Measurements from ENCODE around the gene COPA. TPM values are rescaled to one million over a fixed set of nuclear protein-coding genes. Genes with fewer than 3 reads are reported as not detected.

The COPA gene
- total and polyA plus RNA-seq, 3 experiments from 2014 or later = 121 to 139 (median 129) TPM

GRCh38 chr1:160361199-160361598 is 18.1 kb upstream of the COPA start:
- no peaks in the 10 kb centered on the region for H3K9me3 ChIP-seq (ENCODE audit: low read length)
- Mint-ChIP-seq H3K9me3 (no peaks in the 10 kb centered on the region), H3K4me1 (peaks cover 0 to 6% (median 0%) of the 10 kb centered on the region in 3 donors), H3K36me3 (peaks cover 3 to 42% (median 14%) of the 10 kb centered on the region in 3 donors), H3K27ac (peak overlapping the region in 3 of 8 donors; percentile 22 to 82 (median 36)), H3K4me3 (no peak overlapping the region), H3K27me3 (no peaks in the 10 kb centered on the region)
- H3K4me1 ChIP-seq (ENCODE audit: insufficient read depth, low read length) = no peaks in the 10 kb centered on the region
- H3K4me3 ChIP-seq (ENCODE audit: low read length) = no peak overlapping the region
- CTCF ChIA-PET = no interaction called here
- H3K27ac ChIP-seq (ENCODE audit: low read depth, low read length) = no peak overlapping the region
- peaks cover 7% of the 10 kb centered on the region for H3K36me3 ChIP-seq (ENCODE audit: insufficient read depth, low read length)
- DNase-seq = no peak
- no peaks in the 10 kb centered on the region for H3K27me3 ChIP-seq (ENCODE audit: insufficient read depth, low read length, poor library complexity, severe bottlenecking)
- POLR2A ChIA-PET = no interaction called here

- no peak for DNase-seq
- no peaks in the 10 kb centered on the region for H3K27me3 ChIP-seq (ENCODE audit: insufficient read depth, low read length, poor library complexity, severe bottlenecking)
- peaks cover 17% of the 10 kb centered on the region for H3K36me3 ChIP-seq (ENCODE audit: insufficient read depth, low read length)
- no peaks in the 10 kb centered on the region for H3K27me3 Mint-ChIP-seq
- peaks cover 0 to 6% (median 0%) of the 10 kb centered on the region in 3 donors for H3K4me1 Mint-ChIP-seq
- H3K36me3 Mint-ChIP-seq = peaks cover 3 to 51% (median 18%) of the 10 kb centered on the region in 3 donors
- peak overlapping the region in 1 of 8 donors; percentile 9 for H3K27ac Mint-ChIP-seq
- no peaks in the 10 kb centered on the region for H3K9me3 ChIP-seq (ENCODE audit: low read length)
- no peaks in the 10 kb centered on the region for H3K9me3 Mint-ChIP-seq
- ChIA-PET POLR2A (no interaction called here), CTCF (no interaction called here)
- no peaks in the 10 kb centered on the region for H3K4me1 ChIP-seq (ENCODE audit: insufficient read depth, low read length)
- H3K4me3 ChIP-seq (ENCODE audit: low read length) = no peak overlapping the region
- H3K27ac ChIP-seq (ENCODE audit: low read depth, low read length) = no peak overlapping the region
- H3K4me3 Mint-ChIP-seq = no peak overlapping the region
Measured at GRCh38 chr1:160360227-160360695, 17.2 kb upstream of the COPA start.

GRCh38 chr1:160359559-160360226 is 16.6 kb upstream of the COPA start:
- CTCF ChIA-PET = no interaction called here
- no peaks in the 10 kb centered on the region for H3K9me3 ChIP-seq (ENCODE audit: low read length)
- Mint-ChIP-seq H3K4me3 (no peak overlapping the region), H3K4me1 (peaks cover 0 to 6% (median 0%) of the 10 kb centered on the region in 3 donors), H3K27me3 (no peaks in the 10 kb centered on the region), H3K9me3 (no peaks in the 10 kb centered on the region), H3K27ac (no peak overlapping the region), H3K36me3 (peaks cover 3 to 57% (median 20%) of the 10 kb centered on the region in 3 donors)
- no peak overlapping the region for H3K27ac ChIP-seq (ENCODE audit: low read depth, low read length)
- peaks cover 22% of the 10 kb centered on the region for H3K36me3 ChIP-seq (ENCODE audit: insufficient read depth, low read length)
- H3K4me1 ChIP-seq (ENCODE audit: insufficient read depth, low read length) = no peaks in the 10 kb centered on the region
- POLR2A ChIA-PET = no interaction called here
- no peaks in the 10 kb centered on the region for H3K27me3 ChIP-seq (ENCODE audit: insufficient read depth, low read length, poor library complexity, severe bottlenecking)
- no peak overlapping the region for H3K4me3 ChIP-seq (ENCODE audit: low read length)
- DNase-seq = no peak

GRCh38 chr1:160358073-160358472 is 15.0 kb upstream of the COPA start:
- POLR2A ChIA-PET = no interaction called here

GRCh38 chr1:160357286-160358002 is 14.4 kb upstream of the COPA start:
- ChIA-PET CTCF (interaction anchor here (0.8 to 1.2 kb wide), 2 partner anchors 9 to 21 kb away, joined by 3 read pairs; no protein-coding TSS in a partner anchor), POLR2A (no interaction called here)
- H3K27ac ChIP-seq (ENCODE audit: low read depth, low read length) = no peak overlapping the region
- H3K9me3 ChIP-seq (ENCODE audit: low read length) = no peaks in the 10 kb centered on the region
- no peak for DNase-seq
- Mint-ChIP-seq H3K27me3 (no peaks in the 10 kb centered on the region), H3K9me3 (no peaks in the 10 kb centered on the region), H3K36me3 (peaks cover 6 to 79% (median 32%) of the 10 kb centered on the region in 3 donors), H3K4me3 (no peak overlapping the region), H3K27ac (no peak overlapping the region), H3K4me1 (no peaks in the 10 kb centered on the region)
- H3K4me1 ChIP-seq (ENCODE audit: insufficient read depth, low read length) = no peaks in the 10 kb centered on the region
- H3K4me3 ChIP-seq (ENCODE audit: low read length) = no peak overlapping the region
- H3K36me3 ChIP-seq (ENCODE audit: insufficient read depth, low read length) = peaks cover 45% of the 10 kb centered on the region
- H3K27me3 ChIP-seq (ENCODE audit: insufficient read depth, low read length, poor library complexity, severe bottlenecking) = no peaks in the 10 kb centered on the region

More at GRCh38 chr1:160358073-160358472, 15.0 kb upstream of the COPA start:
- H3K4me3 ChIP-seq (ENCODE audit: low read length) = no peak overlapping the region
- CTCF ChIA-PET = interaction anchor here (1.2 kb wide), 1 partner anchor 22 kb away, joined by 3 read pairs; no protein-coding TSS in a partner anchor
- no peak overlapping the region for H3K27ac ChIP-seq (ENCODE audit: low read depth, low read length)
- Mint-ChIP-seq H3K27ac (no peak overlapping the region), H3K27me3 (no peaks in the 10 kb centered on the region), H3K4me1 (no peaks in the 10 kb centered on the region), H3K9me3 (no peaks in the 10 kb centered on the region), H3K36me3 (peaks cover 6 to 73% (median 30%) of the 10 kb centered on the region in 3 donors), H3K4me3 (no peak overlapping the region)
- no peaks in the 10 kb centered on the region for H3K9me3 ChIP-seq (ENCODE audit: low read length)
- no peak for DNase-seq
- peaks cover 39% of the 10 kb centered on the region for H3K36me3 ChIP-seq (ENCODE audit: insufficient read depth, low read length)
- H3K4me1 ChIP-seq (ENCODE audit: insufficient read depth, low read length) = no peaks in the 10 kb centered on the region
- no peaks in the 10 kb centered on the region for H3K27me3 ChIP-seq (ENCODE audit: insufficient read depth, low read length, poor library complexity, severe bottlenecking)

- H3K4me3 Mint-ChIP-seq = no peak overlapping the region
- Histone ChIP-seq H3K36me3 (ENCODE audit: insufficient read depth, low read length) (peaks cover 71% of the 10 kb centered on the region), H3K27me3 (ENCODE audit: insufficient read depth, low read length, poor library complexity, severe bottlenecking) (no peaks in the 10 kb centered on the region), H3K9me3 (ENCODE audit: low read length) (no peaks in the 10 kb centered on the region), H3K4me1 (ENCODE audit: insufficient read depth, low read length) (no peaks in the 10 kb centered on the region), H3K4me3 (ENCODE audit: low read length) (no peak overlapping the region), H3K27ac (ENCODE audit: low read depth, low read length) (no peak overlapping the region)
- CTCF ChIA-PET = interaction anchor here (0.8 to 2.5 kb wide), 9 partner anchors 10 to 268 kb away, joined by 3 to 7 read pairs (median 4); partner anchors contain the start of genes NCSTN and NHLH1
- no peaks in the 10 kb centered on the region for H3K4me1 Mint-ChIP-seq
- POLR2A ChIA-PET = no interaction called here
- no peaks in the 10 kb centered on the region for H3K27me3 Mint-ChIP-seq
- H3K27ac Mint-ChIP-seq = peak overlapping the region in 2 of 8 donors; percentile 29 to 38
- peaks cover 6 to 95% (median 43%) of the 10 kb centered on the region in 3 donors for H3K36me3 Mint-ChIP-seq
- no peaks in the 10 kb centered on the region for H3K9me3 Mint-ChIP-seq
- no peak for DNase-seq
Measured at GRCh38 chr1:160354388-160354985, 11.4 kb upstream of the COPA start.

- ChIA-PET POLR2A (no interaction called here), CTCF (interaction anchor here (1.1 to 1.2 kb wide), 2 partner anchors 64 to 147 kb away, joined by 3 read pairs; no protein-coding TSS in a partner anchor)
- no peaks in the 10 kb centered on the region for H3K4me1 Mint-ChIP-seq
- Histone ChIP-seq H3K9me3 (ENCODE audit: low read length) (no peaks in the 10 kb centered on the region), H3K4me1 (ENCODE audit: insufficient read depth, low read length) (no peaks in the 10 kb centered on the region), H3K4me3 (ENCODE audit: low read length) (no peak overlapping the region), H3K27me3 (ENCODE audit: insufficient read depth, low read length, poor library complexity, severe bottlenecking) (no peaks in the 10 kb centered on the region), H3K36me3 (ENCODE audit: insufficient read depth, low read length) (peaks cover 77% of the 10 kb centered on the region), H3K27ac (ENCODE audit: low read depth, low read length) (no peak overlapping the region)
- H3K9me3 Mint-ChIP-seq = no peaks in the 10 kb centered on the region
- peak overlapping the region in 1 of 8 donors; percentile 24 for H3K27ac Mint-ChIP-seq
- H3K27me3 Mint-ChIP-seq = no peaks in the 10 kb centered on the region
- peaks cover 6 to 98% (median 38%) of the 10 kb centered on the region in 3 donors for H3K36me3 Mint-ChIP-seq
- no peak for DNase-seq
- no peak overlapping the region for H3K4me3 Mint-ChIP-seq
Measured at GRCh38 chr1:160353223-160353622, 10.2 kb upstream of the COPA start.
